Cerebellar nuclear complex (tissue), 1 donor: ENCODE data around the gene MREG.

ENCODE experiments used
- DNase-seq, 2 experiments: peaks; one replicate each; lab custom pipeline; 2025; lab: John Stamatoyannopoulos, UW

Gene MREG

GRCh38 chr2:216013080-216013909 lies at the start of gene MREG:
TSS of gene MREG (minus strand) at chr2:216013551. CDS start at chr2:216013327, 224 bp downstream.
- DNase-seq: peak; percentile 11 to 52

GRCh38 chr2:216059233-216059834 lies 46.0 kb upstream of the MREG start:
- DNase-seq: no peak

- no peak for DNase-seq
These were observed 44.4 kb upstream of the MREG start for GRCh38 chr2:216057688-216058193.

GRCh38 chr2:216056739-216057138 lies 43.4 kb upstream of the MREG start:
- DNase-seq: no peak

- no peak for DNase-seq
These were observed 42.3 kb upstream of the MREG start for GRCh38 chr2:216055680-216056079.

- no peak for DNase-seq
These were observed 39.1 kb upstream of the MREG start for GRCh38 chr2:216052420-216052819.

GRCh38 chr2:216051350-216051749 lies 38.0 kb upstream of the MREG start:
- no peak for DNase-seq

GRCh38 chr2:216049452-216049851 lies 36.1 kb upstream of the MREG start:
- no peak for DNase-seq

GRCh38 chr2:216047397-216047796 lies 34.0 kb upstream of the MREG start:
- no peak for DNase-seq

GRCh38 chr2:216044883-216045486 lies 31.6 kb upstream of the MREG start:
- no peak for DNase-seq

GRCh38 chr2:216043949-216044348 lies 30.6 kb upstream of the MREG start:
- DNase-seq: no peak

GRCh38 chr2:216041438-216041837 lies 28.1 kb upstream of the MREG start:
- no peak for DNase-seq

GRCh38 chr2:216039918-216040317 lies 26.6 kb upstream of the MREG start:
- no peak for DNase-seq

GRCh38 chr2:216034065-216034464 lies 20.7 kb upstream of the MREG start:
- DNase-seq: no peak

GRCh38 chr2:216033403-216033802 lies 20.1 kb upstream of the MREG start:
- DNase-seq: no peak

- no peak for DNase-seq
These were observed 18.8 kb upstream of the MREG start for GRCh38 chr2:216031960-216032689.

GRCh38 chr2:216030216-216030615 lies 16.9 kb upstream of the MREG start:
- DNase-seq: no peak

GRCh38 chr2:216029416-216030129 lies 16.2 kb upstream of the MREG start:
- no peak for DNase-seq

- no peak for DNase-seq
These were observed 11.5 kb upstream of the MREG start for GRCh38 chr2:216024779-216025336.

- DNase-seq: peak in 1 of 2 experiments; percentile 34
These were observed 9.8 kb upstream of the MREG start for GRCh38 chr2:216023055-216023648.
